ENCODE results near the gene DAB1. TPM values are rescaled to one million over a fixed set of nuclear protein-coding genes. Genes with fewer than 3 reads are reported as not detected.

The DAB1 gene
- total and polyA plus RNA-seq, 10 of the 15 experiments (the other 5 are each of a cell fraction or from before 2014, with no cell fraction given), result 0.02 to 0.10 (median 0.03) TPM; not detected in 5

GRCh38 chr1:57340334-57341070 lies 83.4 kb downstream of the DAB1 start:
- in situ Hi-C loops (cut with MboI) (no loop called here), intact Hi-C loops (cut with micrococcal nuclease; ENCODE audit: unreplicated experiment) (no loop called here)
- no peak for FAIRE-seq
- DNase-seq (ENCODE audit: low read depth, low spot score), result no peak
- ATAC-seq, result no peak
- WGBS (ENCODE audit: insufficient coverage, insufficient replicate concordance, low lambda C conversion rate, missing lambda C conversion rate), result 33% methylated on average over 6 of the region's 6 CpGs
- no peaks in the 10 kb centered on the region for H4K20me1 ChIP-seq (ENCODE audit: control insufficient read depth, insufficient read depth)
- POLR2A ChIA-PET, result no interaction called here
- no peak overlapping the region for H2AFZ ChIP-seq (ENCODE audit: control insufficient read depth, low read depth, low read length)
- H3K27me3 ChIP-seq (replicated peaks in 1 of 2; ENCODE audit: control insufficient read depth in 2 of 2, insufficient read depth in 2 of 2, low read length in 1 of 2), result no peaks in the 10 kb centered on the region; a peak in 1 of 4 replicates
- no peak overlapping the region for H3K4me2 ChIP-seq (ENCODE audit: control insufficient read depth, insufficient read depth)
- no peak overlapping the region for H3K4me3 ChIP-seq
- no peak overlapping the region for H3K9ac ChIP-seq (ENCODE audit: control insufficient read depth, insufficient read depth, low read length)
- no peak overlapping the region for H3K27ac ChIP-seq (ENCODE audit: control insufficient read depth, insufficient read depth)
- no peaks in the 10 kb centered on the region for H3K36me3 ChIP-seq (ENCODE audit: control insufficient read depth in 2 of 2, insufficient read depth in 2 of 2, low read length in 1 of 2)
- CTCF ChIA-PET, result no interaction called here
- SMC1A ChIA-PET (ENCODE audit: uncharacterized antibody, unreplicated experiment), result interaction anchor here (0.6 kb wide), 1 partner anchor 925 kb away, joined by 3 read pairs; no protein-coding TSS in a partner anchor
- no peaks in the 10 kb centered on the region for H3K9me3 ChIP-seq (replicated peaks; ENCODE audit: control insufficient read depth, insufficient read depth, low read length)
- no peaks in the 10 kb centered on the region for H3K79me2 ChIP-seq (ENCODE audit: control insufficient read depth, insufficient read depth, low read length)
- RAD21 ChIA-PET (ENCODE audit: unreplicated experiment), result no interaction called here
- no peaks in the 10 kb centered on the region for H3K4me1 ChIP-seq (ENCODE audit: control insufficient read depth, insufficient read depth, low read length)
- BruUV-seq (replicated peaks), result no TSS peak
- TF ChIP-seq POU2F2 (IDR thresholded peaks at IDR 0.05; ENCODE audit: borderline replicate concordance, low read depth, low read length), result no peak
- TF ChIP-seq, protein P1, sequence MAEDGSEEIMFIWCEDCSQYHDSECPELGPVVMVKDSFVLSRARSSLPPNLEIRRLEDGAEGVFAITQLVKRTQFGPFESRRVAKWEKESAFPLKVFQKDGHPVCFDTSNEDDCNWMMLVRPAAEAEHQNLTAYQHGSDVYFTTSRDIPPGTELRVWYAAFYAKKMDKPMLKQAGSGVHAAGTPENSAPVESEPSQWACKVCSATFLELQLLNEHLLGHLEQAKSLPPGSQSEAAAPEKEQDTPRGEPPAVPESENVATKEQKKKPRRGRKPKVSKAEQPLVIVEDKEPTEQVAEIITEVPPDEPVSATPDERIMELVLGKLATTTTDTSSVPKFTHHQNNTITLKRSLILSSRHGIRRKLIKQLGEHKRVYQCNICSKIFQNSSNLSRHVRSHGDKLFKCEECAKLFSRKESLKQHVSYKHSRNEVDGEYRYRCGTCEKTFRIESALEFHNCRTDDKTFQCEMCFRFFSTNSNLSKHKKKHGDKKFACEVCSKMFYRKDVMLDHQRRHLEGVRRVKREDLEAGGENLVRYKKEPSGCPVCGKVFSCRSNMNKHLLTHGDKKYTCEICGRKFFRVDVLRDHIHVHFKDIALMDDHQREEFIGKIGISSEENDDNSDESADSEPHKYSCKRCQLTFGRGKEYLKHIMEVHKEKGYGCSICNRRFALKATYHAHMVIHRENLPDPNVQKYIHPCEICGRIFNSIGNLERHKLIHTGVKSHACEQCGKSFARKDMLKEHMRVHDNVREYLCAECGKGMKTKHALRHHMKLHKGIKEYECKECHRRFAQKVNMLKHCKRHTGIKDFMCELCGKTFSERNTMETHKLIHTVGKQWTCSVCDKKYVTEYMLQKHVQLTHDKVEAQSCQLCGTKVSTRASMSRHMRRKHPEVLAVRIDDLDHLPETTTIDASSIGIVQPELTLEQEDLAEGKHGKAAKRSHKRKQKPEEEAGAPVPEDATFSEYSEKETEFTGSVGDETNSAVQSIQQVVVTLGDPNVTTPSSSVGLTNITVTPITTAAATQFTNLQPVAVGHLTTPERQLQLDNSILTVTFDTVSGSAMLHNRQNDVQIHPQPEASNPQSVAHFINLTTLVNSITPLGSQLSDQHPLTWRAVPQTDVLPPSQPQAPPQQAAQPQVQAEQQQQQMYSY (CRISPR knock-in tag; IDR thresholded peaks at IDR 0.05), result no peak
- TF ChIP-seq, protein P2, sequence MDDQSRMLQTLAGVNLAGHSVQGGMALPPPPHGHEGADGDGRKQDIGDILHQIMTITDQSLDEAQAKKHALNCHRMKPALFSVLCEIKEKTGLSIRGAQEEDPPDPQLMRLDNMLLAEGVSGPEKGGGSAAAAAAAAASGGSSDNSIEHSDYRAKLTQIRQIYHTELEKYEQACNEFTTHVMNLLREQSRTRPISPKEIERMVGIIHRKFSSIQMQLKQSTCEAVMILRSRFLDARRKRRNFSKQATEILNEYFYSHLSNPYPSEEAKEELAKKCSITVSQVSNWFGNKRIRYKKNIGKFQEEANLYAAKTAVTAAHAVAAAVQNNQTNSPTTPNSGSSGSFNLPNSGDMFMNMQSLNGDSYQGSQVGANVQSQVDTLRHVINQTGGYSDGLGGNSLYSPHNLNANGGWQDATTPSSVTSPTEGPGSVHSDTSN (IDR thresholded peaks at IDR 0.05; ENCODE audit: insufficient replicate concordance, low read depth, low read length), result no peak
- no peak for TF ChIP-seq IRF4 (IDR thresholded peaks at IDR 0.05; ENCODE audit: low read depth, low read length)
- TF ChIP-seq, protein P3, sequence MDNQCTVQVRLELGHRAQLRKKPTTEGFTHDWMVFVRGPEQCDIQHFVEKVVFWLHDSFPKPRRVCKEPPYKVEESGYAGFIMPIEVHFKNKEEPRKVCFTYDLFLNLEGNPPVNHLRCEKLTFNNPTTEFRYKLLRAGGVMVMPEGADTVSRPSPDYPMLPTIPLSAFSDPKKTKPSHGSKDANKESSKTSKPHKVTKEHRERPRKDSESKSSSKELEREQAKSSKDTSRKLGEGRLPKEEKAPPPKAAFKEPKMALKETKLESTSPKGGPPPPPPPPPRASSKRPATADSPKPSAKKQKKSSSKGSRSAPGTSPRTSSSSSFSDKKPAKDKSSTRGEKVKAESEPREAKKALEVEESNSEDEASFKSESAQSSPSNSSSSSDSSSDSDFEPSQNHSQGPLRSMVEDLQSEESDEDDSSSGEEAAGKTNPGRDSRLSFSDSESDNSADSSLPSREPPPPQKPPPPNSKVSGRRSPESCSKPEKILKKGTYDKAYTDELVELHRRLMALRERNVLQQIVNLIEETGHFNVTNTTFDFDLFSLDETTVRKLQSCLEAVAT (IDR thresholded peaks at IDR 0.05), result no peak
- no peak for TF ChIP-seq NR2F1 (conservative IDR thresholded peaks at IDR 0.05)
- TF ChIP-seq NFIC (IDR thresholded peaks at IDR 0.05; ENCODE audit: low read depth, low read length), result no peak
- TF ChIP-seq, protein P4, sequence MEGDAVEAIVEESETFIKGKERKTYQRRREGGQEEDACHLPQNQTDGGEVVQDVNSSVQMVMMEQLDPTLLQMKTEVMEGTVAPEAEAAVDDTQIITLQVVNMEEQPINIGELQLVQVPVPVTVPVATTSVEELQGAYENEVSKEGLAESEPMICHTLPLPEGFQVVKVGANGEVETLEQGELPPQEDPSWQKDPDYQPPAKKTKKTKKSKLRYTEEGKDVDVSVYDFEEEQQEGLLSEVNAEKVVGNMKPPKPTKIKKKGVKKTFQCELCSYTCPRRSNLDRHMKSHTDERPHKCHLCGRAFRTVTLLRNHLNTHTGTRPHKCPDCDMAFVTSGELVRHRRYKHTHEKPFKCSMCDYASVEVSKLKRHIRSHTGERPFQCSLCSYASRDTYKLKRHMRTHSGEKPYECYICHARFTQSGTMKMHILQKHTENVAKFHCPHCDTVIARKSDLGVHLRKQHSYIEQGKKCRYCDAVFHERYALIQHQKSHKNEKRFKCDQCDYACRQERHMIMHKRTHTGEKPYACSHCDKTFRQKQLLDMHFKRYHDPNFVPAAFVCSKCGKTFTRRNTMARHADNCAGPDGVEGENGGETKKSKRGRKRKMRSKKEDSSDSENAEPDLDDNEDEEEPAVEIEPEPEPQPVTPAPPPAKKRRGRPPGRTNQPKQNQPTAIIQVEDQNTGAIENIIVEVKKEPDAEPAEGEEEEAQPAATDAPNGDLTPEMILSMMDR (IDR thresholded peaks at IDR 0.05 in 2 of 3, conservative IDR thresholded peaks at IDR 0.05 in 1 of 3; ENCODE audit: control insufficient read depth in 2 of 3, extremely low read depth in 1 of 3, insufficient read depth in 1 of 3, low read depth in 3 of 3, low read length in 3 of 3), result peak in 1 of 3 experiments; percentile 23; a peak in 1 of 6 replicates
- TF ChIP-seq RELB (IDR thresholded peaks at IDR 0.05; ENCODE audit: low read depth), result no peak
- TF ChIP-seq STAT3 (IDR thresholded peaks at IDR 0.05; ENCODE audit: low read depth, low read length), result no peak
- 0 out of 2 replicates have a peak, but pooled peaks have one; percentile 11 for TF ChIP-seq RAD21 (IDR thresholded peaks at IDR 0.05; ENCODE audit: insufficient read depth, low read depth, low read length)
